ENCODE data around the gene VWF.

GRCh38 chr12:6097411-6097810 is 27.1 kb downstream of the VWF start:
- peak in 1 of 3 experiments; percentile 24 for TF ChIP-seq CTCF (optimal IDR thresholded peaks at IDR 0.05 in 1 of 3, IDR thresholded peaks at IDR 0.05 in 1 of 3, conservative IDR thresholded peaks at IDR 0.05 in 1 of 3; ENCODE audit: extremely low read depth in 1 of 3, insufficient read depth in 2 of 3, low read length in 3 of 3)
- TF ChIP-seq EZH2 (IDR thresholded peaks at IDR 0.05; ENCODE audit: low read length): no peak
